Kidney epithelial cell (primary cell): Measurements from ENCODE around the gene RPTOR. TPM values are rescaled to one million over a fixed set of nuclear protein-coding genes. Genes with fewer than 3 reads are reported as not detected.
A peak's percentile ranks its signal among the peaks of the same experiment; 100 is the strongest.

Experiments
- DNase-seq: peaks from one replicate; pipeline ENCODE4 v3.0.0-alpha.2; 2010; ENCODE audit warnings: low read depth
- H3K27me3 ChIP-seq: 2 replicates; pipeline ENCODE4 v1.6.0; 2011; ENCODE audit warnings: low read length; ENCODE audit not compliant: control insufficient read depth, insufficient read depth
- H3K36me3 ChIP-seq: 2 replicates; pipeline ENCODE4 v1.5.1; 2011; ENCODE audit warnings: low read length; ENCODE audit not compliant: control insufficient read depth, insufficient read depth
- H3K4me3 ChIP-seq: 2 replicates; pipeline ENCODE4 v1.5.1; 2011; ENCODE audit warnings: low read depth, mild to moderate bottlenecking, control low read depth, low read length
- total RNA-seq: library from RNA; depleted of rRNA; stranded (reverse); fragments of >200 nt; gene quantifications from 2 replicates; pipeline ENCODE4 v1.2.3, GENCODE V29; 2015
- TF ChIP-seq, protein P1 (sequence below): IDR thresholded peaks from 2 replicates; pipeline ENCODE4 v1.5.1; 2011; ENCODE audit warnings: mild to moderate bottlenecking, moderate library complexity, low read length, control low read depth, inconsistent platforms; ENCODE audit not compliant: insufficient read depth, poor library complexity, severe bottlenecking

The RPTOR gene
- total RNA-seq, 1 donor from 2014 or later = 22.7 TPM

DNA sequence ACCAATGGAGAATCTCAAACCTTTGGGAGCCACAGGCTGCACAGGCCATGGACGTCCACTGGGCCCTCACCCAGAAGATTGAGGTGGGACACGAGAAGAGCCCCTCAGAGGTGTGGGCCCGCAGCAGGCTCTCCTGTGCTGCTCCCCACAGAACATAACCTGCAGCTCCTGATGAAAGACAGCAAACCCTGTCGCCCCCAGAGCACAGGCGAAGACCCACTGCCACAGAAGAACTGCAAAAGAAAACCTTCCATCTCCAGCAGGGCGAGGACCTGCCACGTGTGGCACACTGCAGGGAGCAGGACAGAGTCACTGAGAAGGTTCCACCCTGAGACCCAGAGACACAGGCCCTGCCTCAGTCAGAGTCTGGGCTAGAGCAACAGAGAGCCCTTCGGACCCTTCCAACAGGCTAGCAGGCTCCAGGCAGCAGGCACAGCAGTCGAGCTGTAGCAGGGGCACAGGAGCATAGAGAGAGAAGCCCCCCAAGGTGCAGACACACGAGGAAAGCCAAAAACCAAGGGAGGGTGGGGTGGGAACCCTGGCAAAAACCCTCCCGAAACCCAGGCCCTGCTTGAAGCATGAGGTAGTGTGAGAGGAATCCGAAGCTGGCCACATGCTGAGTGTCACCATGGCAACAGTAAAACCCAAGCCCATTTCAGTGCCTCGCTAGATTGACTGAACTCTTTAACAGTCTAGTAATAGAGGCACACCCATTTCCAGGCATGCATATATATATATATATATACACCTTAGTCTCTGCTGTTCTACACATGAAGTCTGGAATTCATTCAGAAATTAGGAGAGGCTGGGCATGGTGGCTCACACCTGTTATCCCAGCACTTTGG lies 387.0 kb downstream of the RPTOR start:
- H3K27me3 ChIP-seq = no peaks in the 10 kb centered on the region
- TF ChIP-seq, protein P1, sequence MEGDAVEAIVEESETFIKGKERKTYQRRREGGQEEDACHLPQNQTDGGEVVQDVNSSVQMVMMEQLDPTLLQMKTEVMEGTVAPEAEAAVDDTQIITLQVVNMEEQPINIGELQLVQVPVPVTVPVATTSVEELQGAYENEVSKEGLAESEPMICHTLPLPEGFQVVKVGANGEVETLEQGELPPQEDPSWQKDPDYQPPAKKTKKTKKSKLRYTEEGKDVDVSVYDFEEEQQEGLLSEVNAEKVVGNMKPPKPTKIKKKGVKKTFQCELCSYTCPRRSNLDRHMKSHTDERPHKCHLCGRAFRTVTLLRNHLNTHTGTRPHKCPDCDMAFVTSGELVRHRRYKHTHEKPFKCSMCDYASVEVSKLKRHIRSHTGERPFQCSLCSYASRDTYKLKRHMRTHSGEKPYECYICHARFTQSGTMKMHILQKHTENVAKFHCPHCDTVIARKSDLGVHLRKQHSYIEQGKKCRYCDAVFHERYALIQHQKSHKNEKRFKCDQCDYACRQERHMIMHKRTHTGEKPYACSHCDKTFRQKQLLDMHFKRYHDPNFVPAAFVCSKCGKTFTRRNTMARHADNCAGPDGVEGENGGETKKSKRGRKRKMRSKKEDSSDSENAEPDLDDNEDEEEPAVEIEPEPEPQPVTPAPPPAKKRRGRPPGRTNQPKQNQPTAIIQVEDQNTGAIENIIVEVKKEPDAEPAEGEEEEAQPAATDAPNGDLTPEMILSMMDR = no peak
- DNase-seq = peak; percentile 66
- no peak overlapping the region for H3K4me3 ChIP-seq
- no peaks in the 10 kb centered on the region for H3K36me3 ChIP-seq

DNA sequence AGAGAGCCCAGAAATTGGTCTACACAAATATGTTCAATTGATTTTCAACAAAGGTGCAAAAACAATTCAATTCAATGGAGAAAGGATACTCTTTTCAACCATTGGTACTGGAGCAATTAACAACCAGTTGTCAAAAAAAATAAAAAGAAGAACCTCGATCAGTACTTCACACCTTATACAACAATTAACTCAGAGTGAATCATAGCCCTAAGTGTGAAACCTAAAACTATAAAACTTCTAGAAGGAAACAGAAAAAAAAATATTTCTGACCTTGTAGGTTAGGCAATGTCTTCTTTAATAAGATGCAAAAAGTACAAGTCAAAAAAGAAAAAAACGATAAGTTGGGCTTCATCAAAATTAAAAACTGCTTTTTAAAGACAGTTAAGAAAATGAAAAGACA lies 390.9 kb downstream of the RPTOR start:
- TF ChIP-seq, protein P1 = no peak
- Histone ChIP-seq H3K36me3 (no peaks in the 10 kb centered on the region), H3K27me3 (no peaks in the 10 kb centered on the region), H3K4me3 (no peak overlapping the region)
- DNase-seq = no peak

DNA sequence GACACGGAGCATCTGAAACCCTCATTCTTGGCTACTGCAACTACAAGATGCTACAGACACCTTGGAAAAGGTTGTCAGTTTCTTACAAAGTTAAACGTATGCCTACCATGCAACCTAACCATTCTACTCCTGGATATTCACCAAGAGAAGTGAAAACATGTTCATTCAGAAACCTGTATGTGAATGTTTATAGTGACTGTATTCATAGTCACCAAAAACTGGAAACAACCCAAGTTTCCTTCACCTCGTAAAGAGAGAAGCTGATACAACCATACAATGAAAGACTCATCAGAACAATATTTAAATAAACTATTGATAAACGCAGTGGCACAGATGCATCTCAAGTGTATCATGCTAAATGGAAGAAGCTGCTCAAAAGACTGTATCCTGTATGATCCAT lies 391.6 kb downstream of the RPTOR start:
- Histone ChIP-seq H3K27me3 (no peaks in the 10 kb centered on the region), H3K4me3 (no peak overlapping the region), H3K36me3 (no peaks in the 10 kb centered on the region)
- no peak for DNase-seq
- TF ChIP-seq, protein P1 = no peak

DNA sequence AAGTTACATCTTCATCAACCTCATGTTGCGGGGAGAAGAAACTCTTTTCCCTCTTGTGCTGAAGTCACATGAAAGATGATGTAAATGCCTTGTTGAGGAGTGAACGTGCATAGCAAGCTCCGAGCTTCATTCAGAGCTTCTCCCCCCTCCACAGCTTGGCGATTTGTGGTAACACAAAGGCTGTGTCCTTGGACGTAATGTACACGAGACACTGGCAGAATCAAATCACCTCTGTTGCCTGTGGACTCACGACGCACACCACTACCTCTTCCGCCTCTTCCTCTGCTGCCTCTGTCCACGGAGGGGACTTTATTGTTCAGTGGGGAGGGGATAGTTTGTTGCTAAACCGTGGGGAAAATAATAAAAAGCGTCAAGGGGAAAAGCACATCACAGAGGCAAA lies 392.1 kb downstream of the RPTOR start:
- Histone ChIP-seq H3K36me3 (no peaks in the 10 kb centered on the region), H3K27me3 (no peaks in the 10 kb centered on the region), H3K4me3 (no peak overlapping the region)
- TF ChIP-seq, protein P1 = no peak
- DNase-seq = no peak

DNA sequence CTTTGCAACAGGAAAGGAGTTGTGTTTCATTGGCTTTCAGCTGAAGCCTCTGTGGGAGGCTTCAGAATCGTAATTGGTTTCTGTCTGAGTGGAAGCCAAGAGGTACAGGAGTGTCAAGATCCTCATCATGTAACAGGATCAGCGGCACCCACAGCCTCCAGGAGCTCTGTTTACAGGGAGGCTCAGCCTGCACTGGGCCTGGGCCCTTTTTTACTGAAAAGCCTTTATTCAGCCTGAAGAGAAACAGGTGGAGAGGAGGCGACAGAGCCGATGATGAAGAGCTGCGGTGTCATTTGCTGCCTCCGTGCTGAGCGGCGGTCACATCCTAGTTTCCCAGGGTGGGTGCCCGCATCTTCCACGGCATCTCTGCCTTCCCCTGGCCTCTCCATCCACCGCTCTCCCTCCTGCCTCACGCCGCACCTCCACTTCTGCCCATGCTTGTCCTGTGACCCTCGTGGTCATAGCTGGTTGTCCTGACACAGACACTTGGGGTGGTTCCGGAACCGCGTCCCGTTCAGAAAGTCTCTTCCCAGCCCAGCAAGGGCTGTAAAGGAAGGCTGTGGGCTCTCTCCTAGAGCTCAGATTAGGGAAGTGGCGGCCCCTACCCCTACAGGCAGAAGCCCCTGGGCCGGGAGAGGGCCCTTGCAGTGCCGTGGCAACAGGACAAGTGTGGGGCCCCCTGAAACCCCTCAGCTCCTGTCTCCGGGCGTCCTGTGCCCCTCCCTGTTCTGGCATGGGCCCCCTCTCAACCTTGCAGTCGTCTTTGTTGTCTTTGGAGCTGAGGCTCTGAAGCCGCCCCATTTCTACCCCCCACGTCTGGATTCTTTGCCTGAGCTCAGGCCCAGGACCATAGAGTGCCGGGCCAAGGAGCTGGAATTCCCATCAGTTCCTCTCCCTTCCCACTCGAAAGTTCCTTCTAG lies 393.1 kb downstream of the RPTOR start:
- Histone ChIP-seq H3K36me3 (no peaks in the 10 kb centered on the region), H3K4me3 (no peak overlapping the region), H3K27me3 (no peaks in the 10 kb centered on the region)
- no peak for DNase-seq
- TF ChIP-seq, protein P1 = no peak
